IPS DF 6.9 (cell line): ENCODE measurements around the gene PNCK.

ENCODE experiments used
- DNase-seq: peaks from one replicate; pipeline ENCODE4 v3.0.0-alpha.2; 2013; ENCODE audit warnings: low read depth, low spot score
- H3K27ac ChIP-seq: one replicate; pipeline ENCODE4 v1.5.1; 2013; ENCODE audit warnings: low read length, control low read depth
- H3K27me3 ChIP-seq: 2 replicates; pipeline ENCODE4 v1.6.1; 2013; ENCODE audit warnings: mild to moderate bottlenecking, low read length; ENCODE audit not compliant: control insufficient read depth, insufficient read depth
- H3K36me3 ChIP-seq: 2 replicates; pipeline ENCODE4 v1.6.1; 2013; ENCODE audit warnings: low read length; ENCODE audit not compliant: control insufficient read depth, insufficient read depth
- H3K4me1 ChIP-seq: 2 replicates; pipeline ENCODE4 v1.6.1; 2013; ENCODE audit warnings: low read length; ENCODE audit not compliant: control insufficient read depth, insufficient read depth
- H3K4me3 ChIP-seq: 2 replicates; pipeline ENCODE4 v1.5.1; 2013; ENCODE audit warnings: mild to moderate bottlenecking, low read length
- H3K9me3 ChIP-seq: 2 replicates; pipeline ENCODE4 v1.6.1; 2013; ENCODE audit warnings: low read length, inconsistent platforms; ENCODE audit not compliant: control insufficient read depth, insufficient read depth
- WGBS: extraction: QIAGEN DNeasy Blood & Tissue Kit; methylation state at CpG from one replicate; pipeline ENCODE4 v1.1.7; 2013; ENCODE audit warnings: mixed read lengths, missing lambda C conversion rate; ENCODE audit not compliant: insufficient read length, insufficient coverage; 5-methylcytosine and 5-hydroxymethylcytosine counted together

Gene PNCK

DNA sequence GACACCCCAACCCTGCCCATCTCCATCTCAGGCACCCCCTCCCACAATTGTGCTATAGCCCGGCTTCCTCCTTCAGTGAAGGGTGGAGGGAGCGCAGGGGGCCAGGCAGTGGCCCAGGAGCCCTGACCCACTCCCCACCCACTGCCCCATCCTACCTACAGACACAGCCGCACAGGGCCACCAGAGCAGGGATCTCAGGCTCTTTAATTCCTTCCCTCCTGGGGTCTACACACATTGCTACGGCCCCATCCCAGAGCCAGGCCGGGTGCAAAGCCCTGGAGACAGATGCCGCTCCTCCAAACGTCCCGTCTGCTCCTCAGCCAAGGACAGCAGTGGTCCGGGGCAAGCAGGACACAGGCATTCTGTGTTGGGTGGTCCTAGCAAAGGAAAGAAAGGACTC lies 39.4 kb downstream of the PNCK start:
- H3K9me3 ChIP-seq: no peaks in the 10 kb centered on the region
- no peak overlapping the region for H3K27ac ChIP-seq
- H3K27me3 ChIP-seq: no peaks in the 10 kb centered on the region
- no peaks in the 10 kb centered on the region for H3K36me3 ChIP-seq
- H3K4me1 ChIP-seq: no peaks in the 10 kb centered on the region
- DNase-seq: no peak
- no CpG with 5 or more reads among the region's 9 CpGs for WGBS
- no peak overlapping the region for H3K4me3 ChIP-seq

GRCh38 chrX:153633607-153634180 lies 39.9 kb downstream of the PNCK start:
- WGBS: no CpG with 5 or more reads among the region's 15 CpGs
- no peak overlapping the region for H3K27ac ChIP-seq
- H3K36me3 ChIP-seq: no peaks in the 10 kb centered on the region
- H3K4me3 ChIP-seq: no peak overlapping the region
- no peaks in the 10 kb centered on the region for H3K9me3 ChIP-seq
- no peaks in the 10 kb centered on the region for H3K27me3 ChIP-seq
- H3K4me1 ChIP-seq: no peaks in the 10 kb centered on the region
- no peak for DNase-seq

DNA sequence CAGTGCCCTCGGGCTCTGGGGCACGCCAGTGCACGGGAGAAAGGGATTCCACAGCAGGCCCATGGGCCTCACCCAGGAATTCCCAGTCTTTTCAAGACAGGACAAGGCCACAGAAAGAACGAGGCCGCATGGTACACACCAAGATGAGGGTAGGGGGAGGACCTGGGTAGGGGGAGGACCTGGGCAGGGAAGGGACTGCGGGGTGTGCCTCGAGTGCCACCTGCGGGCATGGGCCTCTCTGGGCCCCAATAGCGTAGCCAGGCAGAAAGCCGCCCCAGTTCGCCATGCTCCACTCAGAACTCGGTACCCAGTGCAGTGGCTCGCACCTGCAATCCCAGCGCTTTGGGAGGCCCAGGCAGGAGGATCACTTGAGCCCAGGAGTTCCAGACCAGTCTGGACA lies 40.6 kb downstream of the PNCK start:
- Histone ChIP-seq H3K4me3 (no peak overlapping the region), H3K36me3 (no peaks in the 10 kb centered on the region), H3K27me3 (no peaks in the 10 kb centered on the region), H3K27ac (no peak overlapping the region), H3K4me1 (no peaks in the 10 kb centered on the region), H3K9me3 (no peaks in the 10 kb centered on the region)
- DNase-seq: no peak
- WGBS: no CpG with 5 or more reads among the region's 14 CpGs

DNA sequence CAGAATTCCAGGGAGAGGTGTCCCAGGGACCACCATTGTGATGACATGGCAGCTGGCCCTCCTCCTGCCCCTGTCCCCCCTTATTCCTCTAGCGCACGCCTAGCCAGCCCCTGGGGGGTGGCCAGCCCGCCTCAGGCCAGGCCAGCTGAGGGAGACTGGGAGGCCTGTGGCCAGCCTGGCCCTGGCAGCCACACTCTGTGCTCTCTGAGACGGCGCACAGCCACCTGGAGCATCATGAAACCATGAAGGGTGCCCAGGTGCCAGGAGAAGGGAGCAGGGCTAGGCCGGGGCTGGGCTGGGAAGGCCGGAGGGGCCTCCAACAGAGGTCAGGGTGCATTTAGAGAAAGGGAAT lies 41.0 kb downstream of the PNCK start:
- no CpG with 5 or more reads among the region's 7 CpGs for WGBS
- Histone ChIP-seq H3K27me3 (no peaks in the 10 kb centered on the region), H3K36me3 (no peaks in the 10 kb centered on the region), H3K9me3 (no peaks in the 10 kb centered on the region), H3K4me3 (no peak overlapping the region), H3K4me1 (no peaks in the 10 kb centered on the region), H3K27ac (no peak overlapping the region)
- DNase-seq: no peak

DNA sequence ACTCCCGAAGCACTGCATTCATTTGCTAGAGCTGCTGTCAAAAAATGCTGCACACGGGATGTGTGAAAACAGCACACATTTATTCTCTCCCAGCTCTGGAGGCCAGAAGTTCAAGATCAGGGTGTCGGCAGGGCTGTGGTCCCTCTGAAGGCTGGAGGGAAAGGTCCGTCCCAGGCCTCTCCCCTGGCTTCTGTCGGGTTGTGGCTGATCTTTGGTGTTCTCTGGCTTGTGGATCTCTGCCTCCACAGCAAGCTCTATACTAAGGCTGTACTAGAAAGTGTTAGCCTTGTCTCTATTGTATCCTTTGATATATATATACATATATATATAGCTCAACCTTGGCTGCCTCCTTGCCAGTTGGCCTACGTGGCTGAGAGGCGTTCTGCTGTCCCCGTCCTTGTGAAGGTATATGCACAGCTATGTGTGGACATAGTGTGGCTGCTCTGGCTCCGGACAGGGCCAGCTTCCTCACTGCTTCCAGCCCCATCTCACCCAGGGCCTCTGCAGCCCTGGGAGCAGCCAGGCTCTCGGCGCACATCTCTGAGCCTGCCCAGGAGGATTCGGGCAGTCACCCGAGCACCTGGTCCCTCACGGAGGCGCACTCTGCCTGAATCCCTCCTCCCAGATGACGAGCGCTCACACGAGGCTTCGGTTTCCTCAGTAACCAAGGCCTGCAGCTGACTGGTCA lies 41.6 kb downstream of the PNCK start:
- DNase-seq: no peak
- no CpG with 5 or more reads among the region's 19 CpGs for WGBS
- Histone ChIP-seq H3K27me3 (no peaks in the 10 kb centered on the region), H3K27ac (no peak overlapping the region), H3K36me3 (no peaks in the 10 kb centered on the region), H3K4me3 (no peak overlapping the region), H3K4me1 (no peaks in the 10 kb centered on the region; the same call in 1 of the 2 replicates), H3K9me3 (no peaks in the 10 kb centered on the region)

DNA sequence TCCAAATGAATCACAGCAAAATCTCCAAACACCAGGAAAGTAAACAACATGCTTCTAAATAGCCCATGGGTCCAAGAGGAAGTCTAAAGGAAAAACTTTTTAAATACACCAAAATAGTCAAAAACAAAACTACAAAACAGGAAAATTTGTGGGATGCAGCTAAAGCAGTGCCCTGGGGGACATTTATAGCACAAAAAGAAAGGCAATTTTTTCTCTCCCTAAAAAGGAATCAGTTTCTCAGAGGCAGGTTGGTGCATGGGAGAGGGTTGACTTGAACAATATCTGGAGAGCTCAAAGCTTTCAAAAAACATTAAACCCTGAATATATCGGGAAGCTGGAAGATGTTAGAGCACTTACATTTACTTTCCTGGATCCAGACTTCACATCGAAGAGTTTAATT lies 42.3 kb downstream of the PNCK start:
- DNase-seq: no peak
- Histone ChIP-seq H3K27ac (no peak overlapping the region), H3K27me3 (no peaks in the 10 kb centered on the region), H3K9me3 (no peaks in the 10 kb centered on the region), H3K4me1 (no peaks in the 10 kb centered on the region; the same call in 1 of the 2 replicates), H3K36me3 (no peaks in the 10 kb centered on the region), H3K4me3 (no peak overlapping the region)
- no CpG with 5 or more reads among the region's 2 CpGs for WGBS

DNA sequence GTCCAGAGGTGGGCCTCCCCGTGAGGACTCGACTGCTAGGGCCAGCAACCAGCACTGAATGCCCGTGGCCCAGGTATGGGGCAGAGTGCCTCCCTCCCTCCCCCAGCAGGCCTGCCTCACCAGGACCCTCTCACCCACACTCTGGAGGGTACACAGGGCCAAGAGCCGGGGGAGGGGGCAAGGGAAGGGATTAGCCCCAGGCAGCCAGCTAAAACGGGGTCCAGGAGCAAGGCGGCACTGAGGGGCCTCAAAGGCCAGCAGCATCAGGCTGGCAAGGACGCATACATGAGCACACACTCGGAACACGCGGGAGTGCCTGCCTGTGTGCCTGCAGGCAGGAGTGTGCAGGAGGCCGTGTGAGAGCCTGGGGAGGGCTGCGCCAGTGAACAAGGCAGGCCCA lies 44.9 kb downstream of the PNCK start:
- Histone ChIP-seq H3K27ac (no peak overlapping the region), H3K27me3 (no peaks in the 10 kb centered on the region), H3K9me3 (no peaks in the 10 kb centered on the region), H3K36me3 (no peaks in the 10 kb centered on the region), H3K4me3 (no peak overlapping the region), H3K4me1 (no peaks in the 10 kb centered on the region; the same call in 1 of the 2 replicates)
- no peak for DNase-seq
- no CpG with 5 or more reads among the region's 12 CpGs for WGBS

GRCh38 chrX:153628129-153628528 lies 45.5 kb downstream of the PNCK start:
- Histone ChIP-seq H3K4me1 (no peaks in the 10 kb centered on the region; the same call in 1 of the 2 replicates), H3K27ac (no peak overlapping the region), H3K27me3 (no peaks in the 10 kb centered on the region), H3K9me3 (no peaks in the 10 kb centered on the region), H3K4me3 (no peak overlapping the region), H3K36me3 (no peaks in the 10 kb centered on the region)
- no CpG with 5 or more reads among the region's 8 CpGs for WGBS
- DNase-seq: no peak

- H3K4me3 ChIP-seq: no peak overlapping the region
- no peaks in the 10 kb centered on the region; the same call in 1 of the 2 replicates for H3K4me1 ChIP-seq
- no CpG with 5 or more reads among the region's 15 CpGs for WGBS
- H3K27ac ChIP-seq: no peak overlapping the region
- no peak for DNase-seq
- no peaks in the 10 kb centered on the region for H3K9me3 ChIP-seq
- no peaks in the 10 kb centered on the region for H3K36me3 ChIP-seq
- no peaks in the 10 kb centered on the region for H3K27me3 ChIP-seq
These were observed 45.9 kb downstream of the PNCK start for GRCh38 chrX:153627675-153628111.

- Histone ChIP-seq H3K4me1 (no peaks in the 10 kb centered on the region; the same call in 1 of the 2 replicates), H3K4me3 (no peak overlapping the region), H3K27me3 (no peaks in the 10 kb centered on the region), H3K36me3 (no peaks in the 10 kb centered on the region), H3K9me3 (no peaks in the 10 kb centered on the region), H3K27ac (no peak overlapping the region)
- WGBS: no CpG with 5 or more reads among the region's 35 CpGs
- no peak for DNase-seq
These were observed 46.5 kb downstream of the PNCK start for GRCh38 chrX:153626863-153627674.
